Measurements from ENCODE around the gene USP22. TPM values are rescaled to one million over a fixed set of nuclear protein-coding genes. Genes with fewer than 3 reads are reported as not detected.

The USP22 gene
- total RNA-seq, 4 donors from 2014 or later = 61.7 to 91.2 (median 78.0) TPM

- TF ChIP-seq, protein P1, sequence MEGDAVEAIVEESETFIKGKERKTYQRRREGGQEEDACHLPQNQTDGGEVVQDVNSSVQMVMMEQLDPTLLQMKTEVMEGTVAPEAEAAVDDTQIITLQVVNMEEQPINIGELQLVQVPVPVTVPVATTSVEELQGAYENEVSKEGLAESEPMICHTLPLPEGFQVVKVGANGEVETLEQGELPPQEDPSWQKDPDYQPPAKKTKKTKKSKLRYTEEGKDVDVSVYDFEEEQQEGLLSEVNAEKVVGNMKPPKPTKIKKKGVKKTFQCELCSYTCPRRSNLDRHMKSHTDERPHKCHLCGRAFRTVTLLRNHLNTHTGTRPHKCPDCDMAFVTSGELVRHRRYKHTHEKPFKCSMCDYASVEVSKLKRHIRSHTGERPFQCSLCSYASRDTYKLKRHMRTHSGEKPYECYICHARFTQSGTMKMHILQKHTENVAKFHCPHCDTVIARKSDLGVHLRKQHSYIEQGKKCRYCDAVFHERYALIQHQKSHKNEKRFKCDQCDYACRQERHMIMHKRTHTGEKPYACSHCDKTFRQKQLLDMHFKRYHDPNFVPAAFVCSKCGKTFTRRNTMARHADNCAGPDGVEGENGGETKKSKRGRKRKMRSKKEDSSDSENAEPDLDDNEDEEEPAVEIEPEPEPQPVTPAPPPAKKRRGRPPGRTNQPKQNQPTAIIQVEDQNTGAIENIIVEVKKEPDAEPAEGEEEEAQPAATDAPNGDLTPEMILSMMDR (IDR thresholded peaks at IDR 0.05) = no peak
- no peak for TF ChIP-seq POLR2A (IDR thresholded peaks at IDR 0.05)
- H3K36me3 ChIP-seq = no peaks in the 10 kb centered on the region
- no peaks in the 10 kb centered on the region for H3K27me3 ChIP-seq
- no peak overlapping the region for H3K4me3 ChIP-seq
- intact Hi-C loops (cut with DNase I) = no loop called here
- H3K9me3 ChIP-seq = no peaks in the 10 kb centered on the region
- no peak overlapping the region for H3K27ac ChIP-seq
- peaks cover 0 to 17% (median 5%) of the 10 kb centered on the region in 3 donors for H3K4me1 ChIP-seq
- no peak for DNase-seq
- whole genome bisulfite sequencing, 2 donors = 38 to 63% methylated on average over 7 of the region's 7 CpGs
These were observed 90.6 kb downstream of the USP22 start for GRCh38 chr17:20952183-20952582.

Small RNA genes within 50 kb of the gene (small RNA-seq; reads per million reads assigned to genes)
- 0 reads per million in 4 donors for gene AC087393.1

Other genes starting within 250 kb of the USP22 start
- 10 to 100 TPM; 18.8 to 32.4 (median 22.3) TPM for gene DHRS7B, start 84.0 kb upstream of the USP22 start, total RNA-seq
- gene TMEM11, start 171.2 kb upstream of the USP22 start, total RNA-seq = 10 to 100 TPM; 17.8 to 29.0 (median 20.2) TPM
- 1 to 10 TPM; 2.4 to 5.1 (median 3.2) TPM for gene NATD1, start 210.4 kb upstream of the USP22 start, total RNA-seq
- gene MAP2K3, start 241.7 kb upstream of the USP22 start, total RNA-seq = 10 to 100 TPM; 24.1 to 53.6 (median 38.4) TPM

Data from esophagus squamous epithelium (tissue), 5 donors.